OCI-LY3 (cell line): Measurements from ENCODE around the gene RASA2.

ENCODE experiments used
- EZH2phosphoT487 ChIP-seq: fragments of 200-600 bp; shearing (Covaris generic); IDR thresholded peaks from 2 replicates; pipeline ENCODE4 v1.6.1; 2018; ENCODE audit warnings: antibody characterized with exemption, mixed run types, low read depth
- TF ChIP-seq, protein P1 (sequence below): fragments of 200-600, 300-600 bp; sonication (generic); IDR thresholded peaks from 2 replicates; pipeline ENCODE4 v1.5.1; 2014; ENCODE audit warnings: antibody characterized with exemption, low read length, low read depth

GRCh38 chr3:141476033-141476432, 10.8 kb upstream of the RASA2 start:
- TF ChIP-seq, protein P1, sequence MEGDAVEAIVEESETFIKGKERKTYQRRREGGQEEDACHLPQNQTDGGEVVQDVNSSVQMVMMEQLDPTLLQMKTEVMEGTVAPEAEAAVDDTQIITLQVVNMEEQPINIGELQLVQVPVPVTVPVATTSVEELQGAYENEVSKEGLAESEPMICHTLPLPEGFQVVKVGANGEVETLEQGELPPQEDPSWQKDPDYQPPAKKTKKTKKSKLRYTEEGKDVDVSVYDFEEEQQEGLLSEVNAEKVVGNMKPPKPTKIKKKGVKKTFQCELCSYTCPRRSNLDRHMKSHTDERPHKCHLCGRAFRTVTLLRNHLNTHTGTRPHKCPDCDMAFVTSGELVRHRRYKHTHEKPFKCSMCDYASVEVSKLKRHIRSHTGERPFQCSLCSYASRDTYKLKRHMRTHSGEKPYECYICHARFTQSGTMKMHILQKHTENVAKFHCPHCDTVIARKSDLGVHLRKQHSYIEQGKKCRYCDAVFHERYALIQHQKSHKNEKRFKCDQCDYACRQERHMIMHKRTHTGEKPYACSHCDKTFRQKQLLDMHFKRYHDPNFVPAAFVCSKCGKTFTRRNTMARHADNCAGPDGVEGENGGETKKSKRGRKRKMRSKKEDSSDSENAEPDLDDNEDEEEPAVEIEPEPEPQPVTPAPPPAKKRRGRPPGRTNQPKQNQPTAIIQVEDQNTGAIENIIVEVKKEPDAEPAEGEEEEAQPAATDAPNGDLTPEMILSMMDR, result no peak
- no peak for TF ChIP-seq EZH2phosphoT487
